GM10266 (cell line): Measurements from ENCODE around the gene EIF5.

Experiments
- DNase-seq: peaks from one replicate; pipeline ENCODE4 v3.0.0; 2012; ENCODE audit errors: extremely low spot score
- CTCF ChIP-seq: IDR thresholded peaks from 2 replicates; pipeline ENCODE4 v1.5.1; 2012; ENCODE audit warnings: mild to moderate bottlenecking, low read depth; ENCODE audit not compliant: control insufficient read depth, insufficient read depth; ENCODE audit errors: missing control alignments

EIF5 gene

GRCh38 chr14:103360548-103360947 is 26.5 kb downstream of the EIF5 start:
- DNase-seq = no peak
- TF ChIP-seq CTCF = no peak

GRCh38 chr14:103361867-103362266 is 27.8 kb downstream of the EIF5 start:
- no peak for TF ChIP-seq CTCF
- DNase-seq = no peak

GRCh38 chr14:103362780-103363179 is 28.7 kb downstream of the EIF5 start:
- no peak for TF ChIP-seq CTCF
- DNase-seq = no peak

GRCh38 chr14:103366741-103367140 is 32.7 kb downstream of the EIF5 start:
- DNase-seq = no peak
- no peak for TF ChIP-seq CTCF

- no peak for TF ChIP-seq CTCF
- DNase-seq = no peak
Observed at GRCh38 chr14:103367995-103368394, 34.0 kb downstream of the EIF5 start.

GRCh38 chr14:103370087-103370486 is 36.0 kb downstream of the EIF5 start:
- DNase-seq = no peak
- no peak for TF ChIP-seq CTCF

GRCh38 chr14:103372017-103372416 is 38.0 kb downstream of the EIF5 start:
- no peak for TF ChIP-seq CTCF
- DNase-seq = no peak
